DMS153 treated with DMSO at 0.1 percent for 48 hours (cell line): ENCODE results near the gene TMEM184A.
"Not testable (repeated sequence)": the region's sequence is repeated elsewhere in the genome, so short reads cannot be mapped to it uniquely, and the experiment has no call there.

Experiments used
- DNase-seq: peaks from one replicate; lab custom pipeline; 2025; ENCODE audit not compliant: unreplicated experiment; lab: John Stamatoyannopoulos, UW

The TMEM184A gene

DNA sequence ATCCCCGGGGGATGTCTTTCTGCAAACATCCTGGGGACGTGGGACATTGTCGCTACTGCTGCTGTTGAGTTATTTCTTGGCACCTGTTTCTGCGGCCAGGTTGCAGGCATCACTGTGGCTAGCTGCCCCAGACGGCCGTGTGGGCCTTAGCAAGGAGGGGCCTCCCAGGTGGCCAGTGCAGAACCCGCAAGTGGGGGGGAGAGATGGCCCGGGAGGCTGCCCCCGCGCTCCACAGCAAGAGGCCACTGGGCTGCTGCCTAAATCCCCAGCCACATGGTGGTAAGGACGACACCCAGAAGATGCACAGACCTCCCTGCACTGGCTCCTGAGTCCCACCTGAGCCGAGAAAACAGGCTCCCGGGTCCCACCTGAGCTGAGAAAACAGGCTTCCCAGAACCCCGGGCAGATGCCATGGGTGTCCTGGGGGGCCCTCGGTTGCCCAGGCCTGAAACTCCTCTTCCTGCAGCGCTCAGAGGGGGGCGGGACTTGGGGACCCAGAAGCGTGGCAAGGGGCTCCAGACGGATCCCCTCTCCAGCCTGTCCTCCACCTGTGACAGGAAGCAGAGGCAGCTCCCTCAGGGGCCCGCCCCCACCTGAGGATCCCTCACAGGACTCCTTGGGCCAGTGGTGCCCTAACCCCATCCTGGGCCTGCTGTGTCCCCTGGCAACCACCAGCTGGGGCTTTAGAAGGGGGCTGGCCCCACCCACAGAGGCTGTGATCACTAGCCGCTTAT, 26.5 kb downstream of the TMEM184A start:
- DNase-seq, result no peak

DNA sequence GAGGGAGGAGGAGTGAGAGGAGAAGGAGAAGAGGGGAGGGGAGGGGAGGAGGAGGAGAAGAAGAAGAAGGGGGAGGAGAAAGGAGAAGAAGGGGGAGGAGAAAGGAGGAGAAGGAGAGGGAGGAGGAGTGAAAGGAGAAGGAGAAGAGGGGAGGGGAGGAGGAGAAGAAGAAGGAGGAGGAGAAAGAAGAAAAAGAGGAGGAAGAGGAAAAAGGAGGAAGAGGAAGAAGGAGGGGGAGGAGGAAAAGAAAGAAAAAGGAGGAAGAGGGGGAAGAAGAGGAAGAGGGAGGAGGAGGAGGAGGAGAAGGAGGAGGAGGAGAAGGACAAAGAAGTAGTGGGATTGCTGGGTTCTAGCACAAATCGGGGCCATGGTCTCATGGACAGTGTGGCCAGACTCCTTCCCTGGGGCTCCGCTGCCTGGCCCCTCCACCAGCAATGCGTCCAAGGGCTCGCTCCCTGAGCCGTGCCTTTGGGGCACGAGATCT, 29.7 kb downstream of the TMEM184A start:
- DNase-seq, result no peak

DNA sequence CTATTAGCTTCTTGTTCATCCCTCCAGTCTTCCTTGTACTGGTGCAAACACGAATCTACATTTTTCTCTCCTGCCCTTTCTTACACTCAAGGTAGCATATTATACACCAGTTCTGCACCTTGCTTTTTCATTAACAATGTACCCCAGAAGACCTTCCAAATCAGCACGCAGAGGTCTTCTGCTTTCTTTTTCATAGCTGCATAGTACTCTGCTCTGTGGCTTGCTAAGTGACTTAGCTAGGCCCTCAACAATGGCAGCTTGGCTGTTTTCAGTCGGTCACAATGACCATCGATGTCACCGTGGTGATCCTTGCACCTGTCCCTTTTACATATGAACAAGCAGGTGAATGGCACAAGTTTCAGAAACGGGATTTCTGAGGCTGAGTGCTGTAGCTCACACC, 30.6 kb downstream of the TMEM184A start:
- DNase-seq, result no peak

DNA sequence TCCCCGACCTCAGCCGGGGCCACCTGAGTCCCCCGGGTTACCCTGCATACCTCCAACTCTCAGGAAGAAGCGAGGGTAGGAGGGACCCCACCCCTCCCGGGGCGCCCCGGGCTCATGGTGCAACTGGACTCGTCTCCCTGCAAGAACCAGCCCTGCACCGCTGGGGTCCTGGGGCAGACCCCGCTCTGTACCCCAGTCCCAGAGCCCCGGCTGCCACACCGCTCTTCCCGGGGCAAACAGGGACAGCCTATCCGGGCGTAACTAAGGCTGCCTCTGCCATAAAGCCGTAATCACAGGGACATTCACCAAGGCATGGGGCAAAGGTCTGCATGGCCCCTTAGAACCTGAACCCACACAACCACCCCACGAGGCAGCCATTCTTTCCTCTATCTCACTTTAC, 32.2 kb downstream of the TMEM184A start:
- no peak for DNase-seq

DNA sequence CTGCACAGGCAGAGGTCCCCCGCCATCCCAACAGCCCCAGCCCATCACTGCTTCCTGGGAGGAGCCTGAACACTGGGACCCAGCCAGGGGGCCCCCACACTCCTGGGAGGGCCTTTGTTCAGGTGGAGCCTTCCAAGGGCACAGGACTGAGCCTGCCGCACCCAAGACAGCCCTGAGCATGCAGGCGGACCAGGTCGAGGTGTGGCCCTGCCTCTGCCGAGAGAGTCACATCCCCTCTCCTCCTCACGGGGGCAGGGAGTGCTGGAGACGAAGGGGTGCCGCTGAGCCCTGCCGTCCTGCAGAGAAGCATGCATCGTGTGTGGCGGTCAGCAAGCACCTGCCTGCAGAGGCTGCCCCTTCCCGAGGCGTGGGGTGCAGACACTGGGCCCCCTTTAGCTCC, 32.8 kb downstream of the TMEM184A start:
- DNase-seq, result no peak

DNA sequence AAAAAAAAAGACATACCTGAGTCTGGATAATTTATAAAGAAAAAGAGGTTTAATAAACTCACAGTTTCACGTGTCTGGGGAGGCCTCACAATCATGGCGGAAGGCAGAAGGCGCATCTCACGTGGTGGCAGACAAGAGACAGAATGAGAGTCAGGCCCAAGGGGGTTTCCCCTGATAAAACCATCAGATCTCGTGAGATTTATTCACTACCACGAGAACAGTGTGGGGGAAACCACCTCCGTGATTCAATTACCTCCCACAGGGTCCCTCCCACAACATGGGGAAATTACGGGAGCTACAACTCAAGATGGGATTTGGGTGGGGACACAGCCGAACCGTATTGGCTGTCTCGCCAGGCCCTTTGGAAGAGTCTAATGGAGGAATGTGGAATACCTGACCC, 34.5 kb downstream of the TMEM184A start:
- no peak for DNase-seq

DNA sequence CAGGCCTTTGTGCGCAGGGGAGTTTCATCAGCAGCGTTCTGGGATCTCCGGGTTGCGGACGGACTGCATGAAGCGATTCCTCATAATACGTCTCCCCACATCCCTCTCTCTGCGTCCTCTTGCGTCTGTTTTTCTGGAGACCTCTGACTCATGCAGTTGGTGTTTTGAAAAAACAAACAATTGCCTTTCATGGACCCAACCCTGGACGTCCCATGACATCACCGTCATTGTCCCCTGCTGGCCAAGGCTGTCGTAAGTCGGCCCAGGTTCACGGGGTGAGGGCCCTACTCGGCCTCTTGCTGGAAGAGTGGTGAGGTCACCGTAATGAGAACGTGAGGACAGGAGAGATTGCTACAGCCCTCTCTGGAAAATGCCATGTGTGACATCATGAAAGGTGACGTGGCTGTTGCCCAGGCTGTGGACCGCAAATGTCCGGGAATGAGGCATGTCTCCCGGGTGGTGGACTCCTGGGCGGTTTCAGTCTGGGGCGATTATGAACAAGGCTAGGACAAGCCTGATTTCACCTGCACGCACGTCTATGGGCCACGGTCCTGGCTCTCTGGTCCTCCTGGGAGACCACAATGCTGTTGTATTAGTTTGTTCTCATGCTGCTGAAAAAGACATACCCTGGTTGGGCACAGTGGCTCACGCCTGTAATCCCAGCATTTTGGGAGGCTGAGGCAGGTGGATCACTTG, 35.3 kb downstream of the TMEM184A start:
- DNase-seq, result no peak

DNA sequence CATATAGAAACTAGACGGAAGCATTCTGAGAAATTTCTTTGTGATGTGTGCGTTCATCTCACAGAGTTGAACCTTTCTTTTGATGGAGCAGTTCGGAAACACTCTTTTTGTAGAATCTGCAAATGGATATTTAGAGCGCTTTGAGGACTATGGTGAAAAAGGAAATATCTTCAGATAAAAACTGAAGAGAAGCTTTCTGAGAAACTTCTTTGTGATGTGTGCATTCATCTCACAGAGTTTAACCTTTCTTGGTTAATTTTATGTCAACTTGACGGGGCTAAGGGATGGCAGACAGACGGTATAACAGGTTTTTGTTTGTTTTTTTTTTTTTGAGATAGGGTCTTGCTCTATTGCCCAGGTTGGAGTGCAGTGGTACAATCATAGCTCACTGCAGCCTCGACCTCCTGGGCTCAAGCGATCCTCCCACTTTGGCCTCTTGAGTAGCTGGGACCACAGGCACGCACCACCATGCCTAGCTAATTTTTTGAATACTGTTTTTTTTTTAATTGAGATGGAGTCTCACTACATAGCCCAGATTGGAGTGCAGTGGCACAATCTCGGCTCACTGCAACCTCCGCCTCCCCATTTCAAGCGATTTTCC, 36.6 kb downstream of the TMEM184A start:
- not testable (repeated sequence) for DNase-seq

DNA sequence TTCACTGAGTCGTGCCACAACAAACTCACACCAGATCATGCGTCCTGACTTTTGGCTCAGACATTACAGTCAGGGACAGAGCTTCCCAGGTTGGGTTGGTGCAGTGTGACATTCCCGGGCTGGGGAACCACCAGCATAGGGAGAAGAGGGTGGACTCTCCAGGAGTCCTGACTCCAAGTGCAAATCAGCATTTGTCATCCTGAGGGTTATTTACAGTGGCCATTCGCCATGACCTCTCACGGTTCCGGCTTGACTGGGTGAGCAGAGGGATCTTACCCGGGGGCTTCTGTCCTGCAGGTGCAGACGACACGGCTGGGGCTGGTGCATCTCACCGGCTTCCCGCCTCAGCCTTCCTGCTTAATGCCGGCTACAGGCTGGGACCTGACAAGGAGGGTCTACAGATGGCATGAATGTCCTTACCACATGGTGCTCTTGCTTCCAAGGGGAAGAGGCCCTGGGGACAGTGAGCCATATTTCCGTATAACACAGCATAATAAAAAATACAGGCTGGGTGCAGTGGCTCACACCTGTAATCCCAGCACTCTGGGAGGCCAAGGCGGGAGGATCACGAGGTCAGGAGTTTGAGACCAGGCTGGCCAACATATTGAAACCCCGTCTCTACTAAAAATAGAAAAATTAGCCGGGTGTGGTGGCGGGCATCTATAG, 39.3 kb downstream of the TMEM184A start:
- no peak for DNase-seq

DNA sequence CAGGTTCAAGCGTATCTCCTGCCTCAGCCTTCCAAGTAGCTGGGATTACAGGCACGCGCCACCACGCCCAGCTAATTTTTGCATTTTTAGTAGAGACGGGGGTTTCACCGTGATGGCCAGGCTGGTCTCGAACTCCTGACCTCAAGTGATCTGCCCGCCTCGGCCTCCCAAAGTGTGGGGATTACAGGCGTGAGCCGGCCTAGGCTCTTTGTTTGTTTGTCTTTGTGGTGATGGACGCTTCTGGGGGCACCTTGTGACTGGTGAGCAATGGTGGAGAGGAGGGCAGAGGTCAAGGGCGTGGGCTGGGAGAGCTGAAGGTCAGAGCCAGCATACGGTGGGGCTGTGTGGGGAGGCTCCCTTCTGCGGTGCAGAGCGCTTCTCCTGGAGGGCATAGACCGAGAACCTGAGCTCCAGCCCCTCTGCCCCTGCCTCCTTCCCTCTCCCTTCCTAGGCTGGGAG, 40.5 kb downstream of the TMEM184A start:
- not testable (repeated sequence) for DNase-seq

DNA sequence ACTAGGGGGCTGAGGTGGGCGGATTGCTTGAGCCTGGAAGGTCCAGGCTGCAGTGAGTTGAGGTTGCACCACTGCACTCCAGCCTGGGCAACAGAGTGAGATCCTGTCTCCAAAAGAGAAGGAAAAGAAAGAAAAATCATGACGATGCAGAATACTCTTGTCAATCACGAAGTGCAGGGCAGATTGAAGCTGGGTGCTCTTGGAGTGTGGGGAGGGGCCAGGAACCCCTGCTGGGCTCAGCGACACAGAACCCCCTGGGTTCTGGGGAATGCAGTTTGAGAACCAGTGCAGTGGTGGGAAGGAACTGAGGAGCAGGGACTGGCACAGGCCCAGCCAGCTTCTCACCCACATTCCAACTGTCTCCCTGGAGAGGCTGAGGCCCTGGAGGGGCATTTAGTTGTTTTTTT, 41.0 kb downstream of the TMEM184A start:
- DNase-seq, result no peak

DNA sequence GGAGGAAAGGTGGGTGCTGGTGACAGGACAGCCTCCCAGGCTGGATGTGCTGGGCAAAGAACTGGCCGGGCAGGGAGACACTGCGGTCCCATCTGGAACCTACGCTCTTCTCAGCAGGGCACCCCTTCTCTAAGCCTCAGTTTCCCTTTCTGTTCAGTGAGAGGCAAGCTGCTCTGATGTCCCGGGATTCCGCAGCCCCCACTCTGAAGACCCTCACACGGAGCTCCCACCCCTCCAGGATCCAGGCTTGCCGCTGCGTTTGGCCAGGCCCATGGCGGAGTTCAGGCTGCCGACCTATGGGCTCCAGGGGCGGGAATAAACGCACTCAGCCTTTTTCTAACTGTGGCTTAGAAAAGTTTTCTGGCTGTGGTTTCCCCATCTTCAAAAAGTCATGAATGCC, 41.6 kb downstream of the TMEM184A start:
- DNase-seq, result no peak

DNA sequence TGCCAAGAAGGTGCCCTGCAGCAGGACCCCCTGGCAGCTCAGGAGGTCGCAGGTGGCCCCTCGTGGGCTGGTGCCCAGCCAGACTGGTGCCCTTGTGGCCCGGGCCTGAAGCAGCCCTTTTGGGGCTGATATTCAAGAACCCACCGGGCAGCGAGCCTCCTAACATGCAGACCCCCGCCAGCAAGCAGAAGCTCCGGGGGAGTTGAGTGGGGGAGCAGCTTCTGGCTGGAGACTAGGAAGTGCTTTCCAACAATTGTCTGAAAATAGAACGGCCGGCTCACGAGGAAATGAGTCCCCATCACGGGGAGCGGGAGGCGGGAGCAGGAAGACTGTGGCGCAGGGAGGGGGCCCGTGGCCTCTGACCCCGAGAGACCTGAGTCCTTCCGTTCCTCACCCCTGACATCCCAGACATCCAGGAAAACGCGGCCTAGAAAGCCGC, 42.3 kb downstream of the TMEM184A start:
- DNase-seq, result no peak

DNA sequence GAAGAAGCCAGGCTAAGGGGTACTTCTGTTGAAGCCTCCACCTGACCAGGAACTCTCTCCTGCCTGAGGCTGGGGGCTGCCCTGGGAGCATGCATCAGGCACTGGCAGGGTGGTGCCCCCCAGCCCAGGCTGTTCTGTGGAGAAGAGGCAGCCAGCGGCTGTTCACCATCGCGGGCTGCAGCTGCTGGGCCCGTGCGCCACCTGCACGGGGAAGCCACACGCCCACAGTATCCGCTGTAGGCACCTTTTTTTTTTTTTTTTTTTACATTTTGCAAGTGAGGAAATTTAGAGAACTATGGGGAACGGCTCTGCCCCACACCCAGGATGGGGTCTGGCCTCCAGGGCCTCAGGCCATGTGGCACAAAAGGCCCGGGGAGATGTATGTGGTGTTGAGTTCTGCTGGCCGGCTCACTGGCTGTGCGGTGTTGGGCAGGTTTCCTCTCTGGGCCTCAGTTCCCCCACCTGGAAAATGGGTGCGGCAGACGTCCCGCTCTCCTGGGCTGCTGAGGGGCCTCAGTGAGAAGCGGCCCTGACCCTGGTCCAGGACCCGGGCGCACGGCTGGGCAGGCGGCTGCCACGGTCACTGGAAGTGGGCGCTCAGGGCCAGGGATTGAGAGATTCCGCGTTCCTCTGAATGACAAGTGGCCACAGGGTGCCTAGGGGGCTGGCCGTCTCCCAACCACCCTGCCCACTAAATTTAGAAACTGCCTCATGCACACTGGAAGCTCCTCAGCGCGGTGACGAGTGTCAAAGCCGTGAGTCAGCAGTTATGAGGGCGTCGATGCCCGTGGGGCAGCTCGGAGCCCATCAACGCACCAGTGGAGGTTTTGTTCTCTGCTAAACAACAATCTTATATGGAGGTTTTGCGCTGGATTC, 43.0 kb downstream of the TMEM184A start:
- no peak for DNase-seq

DNA sequence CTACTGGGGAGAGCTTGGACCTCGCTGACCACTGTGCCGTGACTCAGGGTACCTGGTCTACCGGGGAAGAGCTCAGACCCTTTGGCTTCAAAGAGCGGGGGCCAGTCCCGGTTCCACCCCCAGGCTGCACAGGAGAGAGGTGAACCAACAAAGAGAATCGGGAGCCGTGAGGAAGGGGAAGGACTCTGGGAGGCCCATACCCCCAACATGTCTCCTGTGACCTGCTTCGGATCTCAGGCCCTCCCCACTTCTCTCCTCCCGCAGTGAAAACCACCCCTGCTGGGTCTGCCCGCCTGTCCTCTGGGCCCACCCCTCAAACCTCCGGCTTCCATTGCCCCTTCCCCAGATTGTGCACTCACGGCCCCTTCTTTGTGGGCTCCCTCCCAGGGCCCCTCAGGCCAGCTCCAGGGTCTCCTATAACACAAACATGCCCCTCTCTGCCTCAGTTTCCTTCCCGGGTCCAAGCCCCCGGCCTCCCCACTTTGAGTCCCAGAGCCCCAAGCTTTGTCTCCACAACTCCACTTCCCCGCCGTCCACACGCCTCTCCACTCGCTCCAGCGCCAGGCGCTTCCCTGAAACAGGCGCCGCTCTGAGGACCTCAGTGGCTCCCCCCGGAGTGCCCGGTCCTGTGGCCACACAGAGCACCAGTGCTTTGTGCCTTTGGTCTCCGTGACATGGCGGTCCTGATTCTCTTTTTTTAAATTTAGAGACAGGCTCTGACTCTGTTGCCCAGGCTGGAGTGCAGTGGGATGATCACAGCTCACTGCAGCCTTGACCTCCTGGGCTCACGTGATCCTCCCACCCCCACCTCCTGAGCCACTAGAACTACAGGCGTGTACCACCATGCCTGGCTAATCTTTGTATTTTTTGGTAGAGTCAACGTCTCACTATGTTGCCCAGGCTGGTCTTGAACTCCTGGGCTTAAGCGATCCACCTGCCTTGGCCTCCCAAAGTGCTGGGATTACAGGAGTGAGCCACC, 44.3 kb downstream of the TMEM184A start:
- DNase-seq, result no peak

DNA sequence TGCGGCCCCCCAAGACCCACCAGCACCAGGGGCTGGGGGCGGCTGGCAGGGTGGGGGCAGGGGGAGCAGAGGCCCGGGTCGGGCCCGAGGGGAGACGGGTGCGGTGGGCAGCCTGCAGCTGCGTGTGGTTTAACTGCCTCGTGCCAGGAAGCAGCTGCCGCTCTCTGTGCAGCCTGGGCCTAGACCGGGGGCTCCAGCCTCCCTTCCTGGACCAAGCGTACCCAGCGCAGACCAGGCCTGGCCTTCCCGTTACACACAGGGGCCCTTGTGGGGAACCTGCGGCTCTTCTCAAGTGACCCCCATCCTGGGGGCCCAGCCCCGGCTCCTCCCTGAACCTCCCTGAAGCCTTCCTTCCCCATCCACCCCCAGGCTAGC, 45.2 kb downstream of the TMEM184A start:
- no peak for DNase-seq

DNA sequence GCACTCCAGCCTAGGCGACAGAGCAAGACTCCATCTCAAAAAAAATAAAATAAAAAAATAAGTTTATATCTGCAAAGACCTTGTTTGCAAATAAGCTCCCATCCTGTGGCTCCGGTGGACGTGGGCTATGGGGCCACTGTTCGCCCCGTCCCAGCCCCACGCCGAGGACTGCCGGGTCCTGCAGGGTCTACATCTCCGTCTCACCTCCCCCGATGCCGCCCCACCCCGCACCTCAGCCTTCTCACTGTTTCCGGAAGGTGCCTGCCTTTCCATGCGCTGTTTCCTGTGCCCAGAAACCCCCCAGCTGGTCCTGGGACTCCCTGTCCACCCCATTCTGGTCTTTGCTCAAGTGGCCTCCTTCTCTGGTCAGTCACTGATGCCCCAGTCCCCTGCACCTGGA, 46.8 kb downstream of the TMEM184A start:
- DNase-seq, result no peak

DNA sequence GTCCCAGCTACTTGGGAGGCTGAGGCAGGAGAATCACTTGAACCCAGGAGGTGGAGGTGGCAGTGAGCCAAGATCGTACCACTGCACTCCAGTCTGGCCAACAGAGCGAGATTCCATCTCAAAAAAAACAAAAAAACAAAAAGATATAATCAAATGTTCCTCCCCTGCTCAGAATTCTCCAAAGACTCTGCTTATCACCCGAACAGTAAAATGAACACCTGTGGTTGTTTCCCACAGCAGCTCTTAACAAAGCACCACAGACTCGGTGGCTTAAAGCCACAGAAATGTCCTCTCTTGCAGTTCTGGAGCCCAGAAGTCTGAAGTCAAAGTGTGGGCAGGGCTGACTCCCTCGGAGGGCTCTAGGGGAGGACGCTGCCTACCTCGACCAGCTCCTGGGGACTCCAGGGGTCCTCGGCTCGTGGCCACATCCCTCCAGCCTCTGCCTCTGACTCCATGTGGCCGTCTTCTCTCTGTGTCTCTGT, 47.7 kb downstream of the TMEM184A start:
- no peak for DNase-seq
